ENCODE data around the gene CRYZL1. TPM values are rescaled to one million over a fixed set of nuclear protein-coding genes. Genes with fewer than 3 reads are reported as not detected.

CRYZL1 gene
- total RNA-seq, 1 experiment from 2014 or later = 43.0 TPM

- Histone ChIP-seq H3K79me2 (ENCODE audit: insufficient read depth, low read length) (no peaks in the 10 kb centered on the region), H3K4me3 (replicated peaks in 1 of 2; ENCODE audit: low read depth in 1 of 2, low read length in 2 of 2) (no peak overlapping the region), H3K9ac (ENCODE audit: low read length) (no peak overlapping the region), H3K4me2 (ENCODE audit: low read length) (no peak overlapping the region), H2AFZ (ENCODE audit: low read depth, low read length, poor library complexity, severe bottlenecking) (no peak overlapping the region), H3K27me3 (ENCODE audit: insufficient read depth, low read length) (no peaks in the 10 kb centered on the region), H3K27ac (ENCODE audit: low read depth, low read length) (no peak overlapping the region), H4K20me1 (ENCODE audit: insufficient read depth) (no peaks in the 10 kb centered on the region), H3K4me1 (ENCODE audit: control insufficient read depth in 1 of 2, insufficient read depth in 2 of 2, low read length in 2 of 2) (no peaks in the 10 kb centered on the region), H3K36me3 (ENCODE audit: control insufficient read depth in 1 of 2, insufficient read depth in 2 of 2, low read length in 2 of 2) (peaks cover 11 to 22% of the 10 kb centered on the region in 2 experiments), H3K9me3 (ENCODE audit: control insufficient read depth in 1 of 2, insufficient read depth in 1 of 2, low read depth in 1 of 2, low read length in 2 of 2) (no peaks in the 10 kb centered on the region), H3K9me2 (ENCODE audit: insufficient read depth) (no peaks in the 10 kb centered on the region)
- ChIA-PET CTCF (interaction anchor here (2.0 kb wide), 1 partner anchor 8 kb away, joined by 19 read pairs; no protein-coding TSS in a partner anchor), POLR2A (interaction anchor here (0.7 kb wide), 2 partner anchors 10 to 13 kb away, joined by 3 read pairs; partner anchors contain the start of gene DONSON), RAD21 (ENCODE audit: low non-redundant PET in 1 of 2, low total read pairs in 2 of 2, uncharacterized antibody in 2 of 2, unreplicated experiment in 2 of 2) (no interaction called here)
- no peak for TF ChIP-seq SRF (IDR thresholded peaks at IDR 0.05; ENCODE audit: low read depth)
- TF ChIP-seq TCF7L2 (IDR thresholded peaks at IDR 0.05; ENCODE audit: borderline replicate concordance, extremely low read depth, insufficient read depth, insufficient read length) = no peak
- no peak for TF ChIP-seq YY1 (IDR thresholded peaks at IDR 0.05; ENCODE audit: extremely low read depth, insufficient replicate concordance, low read depth, low read length)
- TF ChIP-seq ATF3 (IDR thresholded peaks at IDR 0.05) = no peak
- TF ChIP-seq RAD21 (IDR thresholded peaks at IDR 0.05; ENCODE audit: low read depth) = no peak
- no peak for TF ChIP-seq POLR2A (IDR thresholded peaks at IDR 0.05; ENCODE audit: borderline replicate concordance, extremely low read depth, insufficient read depth, insufficient read length)
- no peak for TF ChIP-seq ZNF274 (IDR thresholded peaks at IDR 0.05; ENCODE audit: low read depth, low read length)
- no peak for TF ChIP-seq SP1 (IDR thresholded peaks at IDR 0.05; ENCODE audit: low read depth)
- no peak for DNase-seq (ENCODE audit: low read depth, low spot score)
- no peak for ATAC-seq
- no TSS peak for BruUV-seq (replicated peaks)
- intact Hi-C loops (cut with micrococcal nuclease) = no loop called here
Observed at GRCh38 chr21:33598051-33598450, 43.5 kb downstream of the CRYZL1 start.

Measured in HCT116 (cell line).